Measurements from ENCODE around the gene ANKLE2. TPM values are rescaled to one million over a fixed set of nuclear protein-coding genes. Genes with fewer than 3 reads are reported as not detected.
"Not testable (repeated sequence)": the region's sequence is repeated elsewhere in the genome, so short reads cannot be mapped to it uniquely, and the experiment has no call there.

The ANKLE2 gene
- total RNA-seq, 1 donor from 2014 or later = 55.9 TPM

DNA sequence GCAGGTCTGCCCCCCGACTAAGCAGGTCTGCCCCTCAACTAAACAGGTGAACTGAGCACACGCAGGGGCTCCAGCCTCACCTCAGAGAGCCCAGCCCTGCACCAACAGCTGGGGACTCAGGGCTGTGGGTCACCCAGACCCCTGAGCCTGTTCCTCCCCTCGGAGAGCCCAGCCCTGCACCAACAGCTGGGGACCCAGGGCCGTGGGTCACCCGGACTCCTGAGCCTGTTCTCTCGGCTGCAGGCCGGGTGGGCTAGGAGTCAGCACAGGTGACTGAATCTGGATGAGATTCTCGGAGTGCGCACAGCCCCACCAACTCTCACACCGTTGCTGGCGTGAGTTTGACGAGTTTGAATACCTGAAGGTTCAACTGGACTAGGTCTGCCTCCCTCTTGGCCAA lies 20.3 kb upstream of the ANKLE2 start:
- no peak for DNase-seq (ENCODE audit: low spot score)
- no peak for ATAC-seq
- intact Hi-C loops (cut with DNase I) = no loop called here

DNA sequence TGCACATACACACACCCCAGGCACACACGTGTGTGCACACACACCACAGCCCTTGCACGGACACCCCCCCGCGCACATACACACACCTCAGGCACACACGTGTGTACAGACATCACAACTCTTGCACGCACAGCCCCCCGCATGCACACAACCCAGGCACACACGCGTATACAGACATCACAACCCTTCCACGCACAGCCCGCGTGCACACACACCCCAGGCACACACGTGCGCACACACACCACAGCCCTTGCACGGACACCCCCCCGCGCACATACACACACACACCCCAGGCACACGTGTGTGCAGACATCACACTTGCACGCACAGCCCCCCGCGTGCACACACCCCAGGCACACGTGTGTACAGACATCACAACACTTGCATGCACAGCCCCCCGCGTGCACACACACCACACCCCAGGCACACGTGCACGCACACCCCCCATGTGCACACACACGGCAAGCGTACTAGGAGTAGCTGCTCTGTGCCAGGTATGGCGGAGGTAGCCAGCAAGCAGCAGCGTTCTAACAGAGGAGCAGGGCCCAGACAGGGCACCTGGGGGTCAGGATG lies 18.2 kb upstream of the ANKLE2 start:
- DNase-seq (ENCODE audit: low spot score) (no peak), ATAC-seq (no peak)
- intact Hi-C loops (cut with DNase I) = no loop called here

DNA sequence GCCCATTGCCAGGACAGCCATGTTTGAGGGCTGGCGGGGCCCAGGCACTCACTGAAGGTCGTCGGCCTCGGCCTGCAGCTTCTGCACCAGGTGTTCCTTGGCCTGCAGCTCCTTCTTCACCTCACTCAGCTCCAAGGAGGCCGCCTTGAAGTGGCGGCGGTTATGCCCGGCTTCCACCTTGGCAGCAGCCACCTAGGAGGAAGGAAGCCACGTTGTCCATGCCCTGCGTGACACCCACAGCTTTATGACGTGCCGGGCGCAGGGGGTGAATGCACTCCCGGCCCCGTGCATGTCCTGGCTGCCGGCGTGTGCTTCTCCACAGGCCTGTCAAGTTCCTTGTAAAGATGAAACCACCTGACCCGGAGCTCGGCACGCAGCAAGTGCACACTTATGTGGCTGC lies 16.0 kb upstream of the ANKLE2 start:
- intact Hi-C loops (cut with DNase I) = no loop called here
- ATAC-seq (no peak), DNase-seq (ENCODE audit: low spot score) (no peak)

DNA sequence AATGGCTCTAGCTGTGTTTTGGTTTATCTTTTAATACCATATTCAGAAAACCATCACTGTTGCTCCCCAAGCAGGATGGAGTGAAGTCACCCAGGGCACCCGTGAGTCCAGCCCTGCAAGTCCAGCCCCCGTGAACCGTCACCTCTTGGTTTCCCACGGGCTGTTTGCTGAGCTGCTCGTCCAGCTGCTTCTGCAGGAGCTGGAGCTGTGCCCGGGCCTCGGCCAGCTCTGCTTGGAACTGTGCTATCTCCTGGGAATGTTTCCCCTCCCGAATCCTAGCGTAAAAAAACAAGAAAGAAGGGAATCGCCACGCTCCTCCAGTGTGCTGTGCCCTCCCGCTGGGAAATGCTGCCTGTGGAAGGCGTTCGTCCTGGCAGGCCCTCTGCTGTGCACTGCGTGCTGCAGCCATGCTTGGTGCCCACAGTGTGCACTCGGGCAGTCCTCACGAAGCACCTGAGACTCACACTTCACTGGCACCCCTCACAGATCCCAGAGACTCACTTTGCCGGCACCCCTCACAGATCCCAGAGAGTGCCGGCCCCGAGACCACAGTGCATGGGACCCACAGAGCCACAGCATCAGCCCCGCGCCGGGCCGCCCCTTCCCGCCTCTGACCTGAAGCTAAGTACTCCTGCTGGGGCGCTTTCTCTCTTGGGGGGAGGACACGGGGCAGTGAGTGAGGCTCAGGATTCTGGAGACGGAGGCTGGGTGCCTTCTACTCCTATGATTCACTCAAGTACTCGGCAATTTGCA lies 15.4 kb upstream of the ANKLE2 start:
- peak; percentile 89 for ATAC-seq
- peak; percentile 71 for DNase-seq (ENCODE audit: low spot score)

DNA sequence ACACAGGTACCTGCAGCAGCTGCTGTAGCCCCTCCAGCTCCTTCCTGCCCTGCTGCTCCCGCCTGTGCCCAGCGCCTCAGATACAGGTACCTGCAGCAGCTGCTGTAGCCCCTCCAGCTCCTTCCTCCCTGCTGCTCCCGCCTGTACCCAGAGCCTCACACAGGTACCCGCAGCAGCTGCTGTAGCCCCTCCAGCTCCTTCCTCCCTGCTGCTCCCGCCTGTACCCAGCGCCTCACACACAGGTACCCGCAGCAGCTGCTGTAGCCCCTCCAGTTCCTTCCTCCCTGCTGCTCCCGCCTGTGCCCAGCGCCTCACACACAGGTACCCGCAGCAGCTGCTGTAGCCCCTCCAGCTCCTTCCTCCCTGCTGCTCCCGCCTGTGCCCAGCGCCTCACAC lies 14.6 kb upstream of the ANKLE2 start:
- ATAC-seq; intact Hi-C loops (cut with DNase I); DNase-seq (ENCODE audit: low spot score): not testable (repeated sequence)

More for the DNA sequence above, 15.4 kb upstream of the ANKLE2 start:
- intact Hi-C loops (cut with DNase I) = no loop called here

DNA sequence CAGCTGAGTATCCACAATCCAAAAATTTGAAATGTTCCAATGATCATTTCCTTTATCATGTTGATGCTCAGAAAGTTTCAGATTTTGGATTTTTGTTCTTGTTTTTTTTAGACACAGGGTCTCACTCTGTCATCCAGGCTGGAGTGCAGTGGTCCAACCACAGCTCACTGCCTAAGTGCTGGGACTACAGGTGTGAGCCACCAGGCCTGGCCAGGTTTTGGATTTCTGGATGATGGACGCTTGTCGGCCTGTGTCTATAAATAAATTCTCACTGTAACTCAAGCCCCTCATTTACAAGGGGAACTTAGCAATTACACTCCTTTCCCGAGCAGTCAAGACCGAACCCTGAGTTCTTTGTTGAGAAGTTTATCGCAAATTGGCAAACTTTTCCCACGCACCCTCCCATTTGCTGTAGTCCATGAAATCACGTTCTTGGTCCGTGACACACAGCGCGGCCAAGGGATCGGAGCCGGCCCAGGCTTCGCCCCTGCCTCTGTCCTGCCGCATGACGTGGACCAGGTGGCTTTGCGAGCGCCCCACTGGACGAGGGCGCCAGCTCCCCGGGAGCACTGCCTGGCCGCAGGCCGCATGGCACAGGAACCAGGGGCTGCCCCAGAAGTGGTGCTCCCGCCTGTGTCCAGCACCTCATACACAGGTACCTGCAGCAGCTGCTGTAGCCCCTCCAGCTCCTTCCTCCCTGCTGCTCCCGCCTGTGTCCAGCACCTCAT lies 14.0 kb upstream of the ANKLE2 start:
- ATAC-seq = no peak
- DNase-seq (ENCODE audit: low spot score) = no peak
- intact Hi-C loops (cut with DNase I) = no loop called here

DNA sequence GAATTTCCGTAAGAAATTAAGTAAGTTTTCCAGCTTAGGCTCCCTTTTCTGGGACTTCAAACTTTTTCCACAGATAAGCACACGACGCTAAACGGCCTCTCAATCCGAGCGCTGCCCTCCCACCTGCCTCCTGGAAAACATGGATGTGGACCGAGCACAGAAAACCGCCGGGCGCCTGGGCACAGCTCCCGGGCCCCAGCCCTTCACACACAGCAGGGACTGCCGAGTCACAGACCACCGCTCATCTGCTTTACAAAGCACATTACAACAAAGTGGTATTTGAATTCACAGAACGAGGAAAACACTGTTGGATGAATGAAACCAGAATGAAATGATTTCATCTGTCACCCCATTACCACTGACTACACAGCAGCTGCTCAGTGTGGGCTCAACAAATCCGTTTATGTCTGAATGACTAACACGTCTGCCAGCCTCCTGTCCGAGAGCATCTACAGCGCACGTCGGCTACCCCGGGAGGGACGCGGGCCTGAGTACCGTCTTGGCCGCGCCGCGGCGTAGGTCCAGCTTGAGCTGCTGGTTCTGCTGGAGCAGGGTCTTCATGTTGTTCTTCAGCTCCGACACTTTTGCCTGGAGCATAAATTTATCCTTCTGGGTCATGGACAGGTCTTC lies 13.1 kb upstream of the ANKLE2 start:
- ATAC-seq (no peak), DNase-seq (ENCODE audit: low spot score) (no peak)
- intact Hi-C loops (cut with DNase I) = no loop called here

DNA sequence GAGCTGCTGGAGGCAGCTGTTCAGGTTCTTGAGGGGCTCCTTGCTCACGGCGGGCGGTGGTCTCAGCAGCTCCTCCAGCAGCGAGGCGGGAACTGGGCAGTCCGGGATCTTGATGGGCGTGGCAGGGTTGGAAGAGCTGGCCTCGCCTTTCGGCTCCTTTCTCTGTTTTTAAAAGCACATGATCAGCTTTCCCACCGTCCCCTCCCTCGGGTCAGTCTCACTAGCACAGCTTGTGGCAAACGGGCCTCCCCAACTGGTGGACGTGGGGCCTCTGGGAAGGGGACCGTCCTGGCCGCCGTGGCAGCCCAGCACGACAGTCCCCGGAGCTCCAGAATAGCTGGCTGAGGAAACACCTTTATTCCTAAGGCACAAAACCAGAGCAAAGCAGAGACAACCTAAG lies 12.5 kb upstream of the ANKLE2 start:
- intact Hi-C loops (cut with DNase I) = no loop called here
- ATAC-seq (no peak), DNase-seq (ENCODE audit: low spot score) (no peak)

DNA sequence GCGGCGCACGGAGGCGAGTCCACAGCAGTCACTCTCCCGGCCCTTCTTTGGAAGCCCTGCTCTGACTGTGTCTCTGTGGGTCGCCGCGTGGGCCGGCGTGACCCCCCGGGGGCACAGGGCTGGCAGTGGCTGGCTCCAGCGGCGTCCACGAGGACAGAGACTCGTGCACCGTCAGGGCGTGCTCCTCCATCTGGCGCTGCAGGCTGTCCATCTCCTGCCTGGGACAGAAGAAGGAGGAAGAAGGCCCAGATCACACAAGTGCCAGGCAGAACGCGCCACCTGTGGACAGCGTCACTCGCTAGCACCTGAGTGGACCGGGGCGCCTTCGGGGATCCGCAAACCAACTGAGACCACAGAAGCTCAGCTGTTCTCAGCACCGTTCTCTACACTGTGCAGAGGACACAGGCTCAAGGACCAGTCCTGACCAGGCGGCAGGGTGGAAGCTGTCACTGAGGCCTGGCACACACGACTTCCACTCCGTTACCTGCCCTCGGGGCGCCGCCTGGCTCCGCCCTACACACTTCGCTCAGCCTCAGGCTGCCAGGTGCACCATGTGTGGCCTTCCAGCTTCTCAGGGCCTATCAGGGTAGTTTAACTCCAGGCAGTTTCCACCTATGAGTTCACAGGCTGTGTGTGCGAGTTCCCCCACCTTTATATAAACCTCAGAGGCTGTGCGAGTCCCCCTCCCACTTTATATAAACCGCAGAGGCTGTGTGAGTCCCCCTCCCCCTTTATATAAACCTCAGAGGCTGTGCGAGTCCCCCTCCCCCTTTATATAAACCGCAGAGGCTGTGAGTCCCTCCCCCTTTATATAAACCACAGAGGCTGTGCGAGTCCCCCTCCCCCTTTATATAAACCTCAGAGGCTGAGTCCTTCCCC lies 11.7 kb upstream of the ANKLE2 start:
- ATAC-seq (no peak), DNase-seq (ENCODE audit: low spot score) (no peak)
- intact Hi-C loops (cut with DNase I) = no loop called here

DNA sequence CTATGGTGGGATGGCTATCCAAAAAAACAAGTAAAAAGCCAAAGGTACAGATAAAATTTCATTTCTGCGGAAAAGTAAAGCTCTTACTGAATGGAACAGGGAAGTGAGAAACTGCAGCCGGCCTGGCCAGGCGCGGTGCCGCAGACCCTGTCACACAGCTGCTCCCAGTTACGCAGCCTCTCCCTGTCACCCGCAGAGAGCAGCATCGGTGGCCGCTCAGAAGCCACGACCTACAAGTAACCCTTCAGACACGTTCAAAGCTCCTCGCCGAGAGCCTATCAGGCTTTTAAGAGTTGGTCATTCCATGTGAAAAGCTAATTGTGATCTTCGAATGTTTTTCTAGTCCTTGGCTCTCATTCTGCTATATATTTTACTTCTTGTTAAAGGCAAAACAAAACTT lies 11.0 kb upstream of the ANKLE2 start:
- DNase-seq (ENCODE audit: low spot score) = no peak
- intact Hi-C loops (cut with DNase I) = no loop called here
- ATAC-seq = peak; percentile 43

DNA sequence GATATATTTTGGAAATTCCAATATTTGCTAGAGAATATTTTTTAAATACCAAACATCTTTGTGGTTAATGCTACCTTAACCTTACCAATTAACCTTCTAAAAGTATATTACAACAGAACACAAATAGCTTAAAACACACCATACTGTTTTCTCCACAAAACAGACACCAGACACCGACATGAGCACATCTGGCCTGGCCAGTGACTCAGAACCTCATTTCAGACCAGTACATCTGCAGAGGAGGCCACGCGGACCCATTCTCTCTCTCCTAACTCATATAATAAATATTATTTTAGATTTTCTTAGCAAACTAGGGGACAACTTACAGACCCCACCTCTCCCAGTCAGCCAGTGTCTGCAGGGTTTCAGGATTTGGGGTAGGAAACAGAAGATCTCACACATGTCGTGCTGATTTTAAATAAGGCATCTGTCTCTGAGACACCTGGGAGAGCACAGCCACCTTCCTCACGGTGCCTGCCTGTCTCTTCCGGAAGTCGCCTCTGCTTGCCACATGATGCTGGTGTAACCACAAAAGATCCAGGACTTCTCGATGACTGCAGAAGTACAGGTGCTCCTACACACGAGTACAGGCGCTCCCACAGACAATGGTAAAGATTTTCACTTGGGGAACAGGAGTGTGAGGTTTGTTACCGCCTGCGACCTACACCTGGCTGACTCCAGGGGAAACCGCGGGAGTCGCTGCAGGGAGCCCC lies 9.7 kb upstream of the ANKLE2 start:
- intact Hi-C loops (cut with DNase I) = no loop called here
- DNase-seq (ENCODE audit: low spot score) (no peak), ATAC-seq (no peak)

DNA sequence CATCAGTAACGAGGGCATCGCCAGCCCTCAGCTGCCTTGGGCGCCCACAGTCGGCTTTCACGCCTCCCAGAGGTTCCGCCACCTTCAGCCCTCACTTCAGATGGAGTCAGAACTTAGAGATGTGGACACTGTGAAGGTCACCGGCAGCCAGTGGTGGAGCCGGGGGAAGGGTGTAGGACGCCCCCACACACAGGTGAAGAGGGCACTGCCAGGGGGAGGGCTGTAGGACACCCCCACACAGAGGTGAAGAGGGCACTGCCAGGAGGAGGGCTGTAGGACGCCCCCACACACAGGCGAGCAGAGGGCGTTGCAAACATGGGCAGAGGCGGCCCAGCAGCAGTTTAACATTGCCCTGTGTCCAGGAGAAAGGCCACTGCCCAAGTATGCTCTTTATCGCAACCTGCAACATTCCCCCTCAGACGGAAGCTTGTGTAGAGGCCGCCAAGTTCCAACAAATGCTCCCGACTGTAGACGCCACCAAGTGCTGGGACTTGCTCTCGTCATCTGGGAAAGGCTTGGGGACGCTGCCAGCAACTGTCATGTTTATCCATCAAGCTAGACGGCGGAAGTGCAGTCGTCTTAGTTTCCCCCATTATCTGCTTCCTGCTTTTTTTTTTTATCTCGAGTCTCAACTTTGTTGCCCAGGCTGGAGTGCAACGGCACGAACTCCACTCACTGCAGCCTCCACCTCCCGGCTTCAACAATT lies 4.9 kb upstream of the ANKLE2 start:
- intact Hi-C loops (cut with DNase I) = no loop called here
- no peak for ATAC-seq

DNA sequence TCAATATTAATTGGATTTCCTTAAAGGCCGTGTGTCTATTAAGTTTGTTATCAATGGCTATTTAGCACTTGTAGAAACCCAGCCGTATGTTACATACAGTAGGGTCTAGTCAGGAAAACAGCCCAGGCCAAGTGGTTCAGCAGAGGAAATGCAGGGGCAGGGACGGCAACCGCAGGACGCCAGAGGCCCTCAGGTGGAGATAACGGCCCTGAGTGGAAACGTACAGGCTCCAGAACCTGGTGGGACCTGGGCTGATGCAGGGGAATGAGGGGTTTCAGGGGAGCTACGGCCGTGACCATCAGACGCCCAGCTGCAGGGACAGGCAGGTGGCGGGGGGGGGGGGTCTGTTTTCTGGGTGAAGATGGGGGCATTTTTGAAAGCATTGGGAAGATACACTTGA lies 3.7 kb upstream of the ANKLE2 start:
- intact Hi-C loops (cut with DNase I) = no loop called here
- ATAC-seq (no peak), DNase-seq (ENCODE audit: low spot score) (no peak)

More for the DNA sequence above, 4.9 kb upstream of the ANKLE2 start:
- peak; percentile 74 for DNase-seq (ENCODE audit: low spot score)

DNA sequence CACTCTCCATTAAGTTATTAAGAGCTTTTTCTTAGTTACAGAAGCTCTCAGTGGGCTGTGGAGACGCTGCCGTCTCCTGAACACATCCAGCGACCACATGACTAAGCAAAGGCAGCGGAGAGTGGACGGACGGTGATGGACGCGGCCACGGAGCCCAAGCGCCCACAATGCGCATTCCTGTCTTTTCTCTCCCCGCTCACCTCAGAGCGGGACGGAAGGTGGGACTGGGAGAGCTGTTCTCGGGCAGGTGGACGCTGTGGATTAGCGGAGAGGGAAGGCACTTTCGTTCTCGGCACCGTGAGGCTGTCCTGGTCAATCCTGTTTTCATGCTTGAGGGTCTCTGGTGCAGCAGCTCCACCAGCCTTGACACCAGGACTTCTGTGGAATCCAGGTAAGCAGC lies 2.6 kb upstream of the ANKLE2 start:
- no peak for DNase-seq (ENCODE audit: low spot score)
- ATAC-seq = no peak
- intact Hi-C loops (cut with DNase I) = no loop called here

DNA sequence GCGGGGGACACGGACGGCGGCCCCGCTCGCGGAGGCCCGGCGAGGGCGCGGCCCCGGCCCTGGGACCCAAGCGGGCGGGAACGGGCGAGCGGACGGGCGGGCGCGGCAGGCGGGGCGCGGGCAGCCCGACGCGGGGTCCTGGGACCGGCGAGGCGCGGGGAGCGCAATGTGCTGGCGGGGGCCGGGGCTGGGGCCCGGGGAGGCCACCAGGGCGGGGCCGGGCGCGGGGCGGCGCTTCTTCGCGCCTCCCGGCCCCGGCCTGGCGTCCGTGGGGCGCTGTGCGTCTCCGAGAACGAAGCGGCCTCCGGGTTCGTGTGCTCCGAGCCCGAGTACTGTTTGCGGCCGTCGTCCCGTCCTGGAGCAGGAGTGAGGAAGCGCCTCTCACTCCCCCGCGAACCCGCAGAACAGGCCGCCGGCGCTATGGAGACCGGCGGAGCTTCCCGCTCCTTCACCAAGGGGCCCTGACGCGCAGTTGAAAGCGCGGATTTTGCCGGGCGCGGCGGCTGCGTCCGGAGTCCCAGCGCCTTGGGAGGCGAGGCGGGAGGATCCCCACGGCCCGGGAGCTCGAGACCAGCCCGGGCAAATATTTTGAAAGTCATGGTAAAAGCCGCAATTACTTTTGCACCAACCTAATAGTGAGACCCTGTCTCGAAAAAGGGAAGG lies 420 bp upstream of the ANKLE2 start:
- intact Hi-C loops (cut with DNase I) = no loop called here
- DNase-seq (ENCODE audit: low spot score) (peak; percentile 91), ATAC-seq (peak; percentile 96)

DNA sequence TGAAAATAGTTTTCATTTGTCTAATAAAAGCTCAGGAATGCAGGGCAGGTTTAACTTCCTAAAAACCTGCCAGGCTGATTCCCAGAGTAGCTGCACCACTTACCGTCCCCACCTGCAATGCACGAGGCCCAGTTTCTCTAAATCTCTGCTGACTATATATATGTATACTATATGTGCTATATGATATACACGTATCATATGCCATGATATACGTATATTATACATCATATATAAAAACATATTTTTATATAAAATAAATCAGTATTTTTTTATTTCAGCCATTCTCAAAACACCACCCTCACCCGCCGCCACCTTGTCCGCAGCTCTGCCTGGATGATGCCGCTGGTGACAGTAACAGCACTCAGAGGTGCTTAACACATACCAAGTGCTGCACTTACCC lies 2.3 kb downstream of the ANKLE2 start:
- intact Hi-C loops (cut with DNase I) = no loop called here
- DNase-seq (ENCODE audit: low spot score) = no peak
- ATAC-seq = no peak

DNA sequence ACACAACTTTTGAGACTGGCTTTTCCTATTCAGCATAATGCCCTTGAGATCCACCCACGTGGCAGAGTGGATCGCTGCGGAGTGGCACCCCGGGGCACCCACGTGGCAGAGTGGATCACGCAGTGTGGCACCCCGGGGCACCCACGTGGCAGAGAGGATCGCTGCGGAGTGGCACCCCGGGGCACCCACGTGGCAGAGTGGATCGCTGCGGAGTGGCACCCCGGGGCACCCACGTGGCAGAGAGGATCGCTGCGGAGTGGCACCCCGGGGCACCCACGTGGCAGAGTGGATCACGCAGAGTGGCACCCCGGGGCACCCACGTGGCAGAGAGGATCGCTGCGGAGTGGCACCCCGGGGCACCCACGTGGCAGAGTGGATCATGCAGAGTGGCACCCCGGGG lies 2.8 kb downstream of the ANKLE2 start:
- intact Hi-C loops (cut with DNase I); ATAC-seq; DNase-seq (ENCODE audit: low spot score): not testable (repeated sequence)

Measured in sciatic nerve (tissue), 2 donors.